GM10248 (cell line): ENCODE results near the gene GRB2.

Source experiments
- CTCF ChIA-PET: fragments of 300-600 bp; sonication (Branson Sonifier 250); formaldehyde crosslinking; extraction: SDS; loops from one replicate; lab custom pipeline; 2021; ENCODE audit warnings: antibody characterized with exemption; lab: Yijun Ruan, JAX
- POLR2A ChIA-PET: fragments of 350-650 bp; sonication (Branson Sonifier 250); formaldehyde crosslinking; extraction: SDS; loops from one replicate; lab custom pipeline; 2020; ENCODE audit warnings: antibody characterized with exemption; lab: Yijun Ruan, JAX
- DNase-seq: peaks from one replicate; pipeline ENCODE4 v3.0.0; 2012; ENCODE audit errors: extremely low spot score
- TF ChIP-seq, protein P1 (sequence below): IDR thresholded peaks from 2 replicates; pipeline ENCODE4 v1.5.1; 2012; ENCODE audit warnings: mild to moderate bottlenecking, low read depth; ENCODE audit errors: extremely low read depth, missing control alignments, control extremely low read depth

Gene GRB2

GRCh38 chr17:75393523-75394331, 11.8 kb downstream of the GRB2 start:
- ChIA-PET CTCF (interaction anchor here (0.6 to 3.1 kb wide), 21 partner anchors 9 to 194 kb away, joined by 3 to 13 read pairs (median 5); partner anchors contain the start of genes MIF4GD and SLC25A19), POLR2A (interaction anchor here (0.5 to 1.5 kb wide), 9 partner anchors 8 to 123 kb away, joined by 3 to 4 read pairs (median 3); partner anchors contain the start of gene MIF4GD)
- TF ChIP-seq, protein P1, sequence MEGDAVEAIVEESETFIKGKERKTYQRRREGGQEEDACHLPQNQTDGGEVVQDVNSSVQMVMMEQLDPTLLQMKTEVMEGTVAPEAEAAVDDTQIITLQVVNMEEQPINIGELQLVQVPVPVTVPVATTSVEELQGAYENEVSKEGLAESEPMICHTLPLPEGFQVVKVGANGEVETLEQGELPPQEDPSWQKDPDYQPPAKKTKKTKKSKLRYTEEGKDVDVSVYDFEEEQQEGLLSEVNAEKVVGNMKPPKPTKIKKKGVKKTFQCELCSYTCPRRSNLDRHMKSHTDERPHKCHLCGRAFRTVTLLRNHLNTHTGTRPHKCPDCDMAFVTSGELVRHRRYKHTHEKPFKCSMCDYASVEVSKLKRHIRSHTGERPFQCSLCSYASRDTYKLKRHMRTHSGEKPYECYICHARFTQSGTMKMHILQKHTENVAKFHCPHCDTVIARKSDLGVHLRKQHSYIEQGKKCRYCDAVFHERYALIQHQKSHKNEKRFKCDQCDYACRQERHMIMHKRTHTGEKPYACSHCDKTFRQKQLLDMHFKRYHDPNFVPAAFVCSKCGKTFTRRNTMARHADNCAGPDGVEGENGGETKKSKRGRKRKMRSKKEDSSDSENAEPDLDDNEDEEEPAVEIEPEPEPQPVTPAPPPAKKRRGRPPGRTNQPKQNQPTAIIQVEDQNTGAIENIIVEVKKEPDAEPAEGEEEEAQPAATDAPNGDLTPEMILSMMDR, result no peak
- DNase-seq, result peak; percentile 91

DNA sequence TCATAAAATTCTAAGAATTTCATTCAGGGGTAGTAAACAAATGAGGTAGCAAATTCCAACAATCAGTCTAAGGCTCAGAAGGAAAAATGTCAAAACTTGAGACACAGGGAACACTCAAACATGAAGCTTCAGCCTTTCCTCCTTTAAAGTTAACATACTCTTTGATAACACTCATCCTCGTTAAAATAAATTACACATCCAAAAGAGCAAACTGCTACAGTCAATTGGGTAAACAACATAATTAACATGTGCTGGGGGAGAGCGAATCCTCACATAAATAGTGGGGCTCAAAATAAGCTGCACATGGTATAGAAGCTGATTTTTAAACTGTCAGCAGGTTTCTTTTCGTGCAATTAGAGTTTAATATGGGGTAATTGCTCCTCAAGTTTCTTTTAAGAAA, 12.9 kb downstream of the GRB2 start:
- ChIA-PET POLR2A (interaction anchor here (0.5 to 0.6 kb wide), 2 partner anchors 16 to 95 kb away, joined by 3 to 4 read pairs; no protein-coding TSS in a partner anchor), CTCF (interaction anchor here (1.0 to 2.9 kb wide), 3 partner anchors 18 to 69 kb away, joined by 3 to 13 read pairs (median 7); no protein-coding TSS in a partner anchor)
- no peak for DNase-seq
- TF ChIP-seq, protein P1, result no peak

DNA sequence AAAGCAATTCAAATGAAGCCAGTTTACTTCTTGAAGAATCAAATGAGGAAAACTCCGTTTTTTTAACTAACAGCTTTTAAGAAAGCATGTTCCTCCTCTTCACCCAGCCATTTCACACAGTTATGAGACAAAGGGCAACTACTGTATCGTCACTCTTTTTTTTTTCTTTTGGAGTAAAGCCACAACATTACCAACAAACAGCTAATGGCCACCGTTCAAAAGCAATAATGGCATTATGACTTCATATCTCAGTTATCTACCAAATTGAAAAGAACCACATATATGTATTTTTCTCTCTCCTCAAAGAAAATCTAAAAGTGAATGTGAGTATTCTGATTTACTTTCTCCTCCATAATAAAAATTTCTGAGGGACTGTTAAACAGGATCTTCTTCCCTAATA, 14.5 kb downstream of the GRB2 start:
- TF ChIP-seq, protein P1, result no peak
- DNase-seq, result no peak
- ChIA-PET CTCF (interaction anchor here (1.1 to 1.9 kb wide), 2 partner anchors 11 to 120 kb away, joined by 3 to 8 read pairs; partner anchors contain the start of gene MIF4GD), POLR2A (no interaction called here)

- POLR2A ChIA-PET, result interaction anchor here (0.6 kb wide), 1 partner anchor 13 kb away, joined by 7 read pairs; no protein-coding TSS in a partner anchor
- DNase-seq, result no peak
- CTCF ChIA-PET, result no interaction called here
- TF ChIP-seq, protein P1, result no peak
Observed at GRCh38 chr17:75388476-75389030, 16.9 kb downstream of the GRB2 start.

GRCh38 chr17:75387771-75388170, 17.7 kb downstream of the GRB2 start:
- no peak for DNase-seq
- POLR2A ChIA-PET, result interaction anchor here (1.2 kb wide), 1 partner anchor 20 kb away, joined by 5 read pairs; no protein-coding TSS in a partner anchor
- CTCF ChIA-PET, result interaction anchor here (1.3 kb wide), 1 partner anchor 11 kb away, joined by 3 read pairs; no protein-coding TSS in a partner anchor
- TF ChIP-seq, protein P1, result no peak

DNA sequence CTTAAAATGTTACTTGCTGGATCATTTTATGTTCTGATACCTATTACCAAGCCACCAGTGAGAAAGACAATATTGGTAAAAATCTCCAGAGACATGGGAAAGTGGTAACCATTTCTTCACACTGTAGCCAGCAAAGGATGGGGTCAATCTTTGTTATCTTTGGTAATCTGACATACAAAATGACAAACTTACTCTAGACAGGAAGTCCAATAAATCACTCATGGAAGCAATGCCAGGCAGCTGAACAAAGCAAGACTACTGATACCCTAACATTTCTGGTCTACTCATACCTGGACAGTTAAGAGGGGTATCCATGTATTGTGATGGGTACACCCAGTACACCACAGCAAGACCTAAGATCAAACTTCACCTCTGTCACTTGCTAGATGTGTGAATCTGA, 19.0 kb downstream of the GRB2 start:
- POLR2A ChIA-PET, result interaction anchor here (1.2 kb wide), 1 partner anchor 18 kb away, joined by 5 read pairs; no protein-coding TSS in a partner anchor
- CTCF ChIA-PET, result interaction anchor here (0.7 to 1.3 kb wide), 2 partner anchors 9 to 11 kb away, joined by 3 read pairs; no protein-coding TSS in a partner anchor
- TF ChIP-seq, protein P1, result no peak
- DNase-seq, result no peak
